H1 (cell line): Measurements from ENCODE around the gene DBX1. TPM values are rescaled to one million over a fixed set of nuclear protein-coding genes. Genes with fewer than 3 reads are reported as not detected.

Source experiments
- CTCF ChIA-PET: fragments of 300-600 bp; sonication (Branson Sonifier 250); formaldehyde crosslinking; loops from one replicate; lab custom pipeline; 2021; ENCODE audit not compliant: partially characterized antibody; lab: Charles Lee
- POLR2A ChIA-PET: fragments of 300-600 bp; sonication (Branson Sonifier 250); formaldehyde crosslinking; loops from one replicate; lab custom pipeline; 2021; ENCODE audit warnings: inconsistent platforms; ENCODE audit not compliant: partially characterized antibody; lab: Charles Lee
- DNase-seq, 2 experiments: peaks; one replicate each; pipeline versions ENCODE4 v3.0.0 to v3.0.0-alpha.2; 2010 to 2022; ENCODE audit warnings: low spot score in 2 of 2, low read depth in 1 of 2, mixed read lengths in 1 of 2
- FAIRE-seq: peaks from 2 replicates; lab custom pipeline; 2011; peaks lifted over from hg19 to GRCh38; lab: Jason Lieb, UNC
- H2AFZ ChIP-seq: 2 replicates; pipeline ENCODE4 v1.8.1; 2012; ENCODE audit warnings: low read length, inconsistent platforms
- H2AK5ac ChIP-seq: 2 replicates; pipeline ENCODE4 v1.6.1; 2013; ENCODE audit warnings: low read depth, low read length
- H2BK120ac ChIP-seq: replicated peaks from 2 replicates; pipeline ENCODE3; 2013; ENCODE audit warnings: low read depth, low read length, inconsistent platforms
- H2BK12ac ChIP-seq: 2 replicates; pipeline ENCODE4 v1.6.1; 2013; ENCODE audit warnings: low read depth, low read length
- H2BK15ac ChIP-seq: 2 replicates; pipeline ENCODE4 v1.6.1; 2013; ENCODE audit warnings: low read length
- H2BK20ac ChIP-seq: 2 replicates; pipeline ENCODE4 v1.6.1; 2013; ENCODE audit warnings: low read length
- H2BK5ac ChIP-seq: 2 replicates; pipeline ENCODE4 v1.6.1; 2013; ENCODE audit warnings: low read depth, low read length
- H3K14ac ChIP-seq: 2 replicates; pipeline ENCODE4 v1.6.1; 2013; ENCODE audit warnings: inconsistent platforms; ENCODE audit not compliant: insufficient read length
- H3K18ac ChIP-seq: 2 replicates; pipeline ENCODE4 v1.6.1; 2013; ENCODE audit warnings: low read length; ENCODE audit errors: extremely low read depth
- H3K23ac ChIP-seq: 2 replicates; pipeline ENCODE4 v1.6.1; 2013; ENCODE audit warnings: inconsistent platforms; ENCODE audit not compliant: insufficient read length
- H3K23me2 ChIP-seq: 2 replicates; pipeline ENCODE4 v1.6.1; 2013; ENCODE audit warnings: low read depth, low read length
- H3K27ac ChIP-seq: 2 replicates; pipeline ENCODE4 v1.6.1; 2011; ENCODE audit warnings: low read depth, low read length, inconsistent platforms
- H3K27me3 ChIP-seq, 4 experiments: replicated peaks in 1 of 4; 1 replicate in 1 of 4; 2 replicates in 3 of 4; pipeline versions ENCODE4 v1.6.1 to v1.8.1; 2011 to 2013; ENCODE audit warnings: low read length in 3 of 4, mild to moderate bottlenecking in 3 of 4, inconsistent platforms in 2 of 4, mixed read lengths in 2 of 4, moderate library complexity in 1 of 4; ENCODE audit not compliant: control insufficient read depth in 3 of 4, insufficient read depth in 3 of 4; ENCODE audit errors: extremely low read depth in 1 of 4
- H3K36me3 ChIP-seq, 4 experiments: 2 replicates each; pipeline versions ENCODE4 v1.6.1 to v1.8.1; 2011 to 2013; ENCODE audit warnings: mild to moderate bottlenecking in 4 of 4, low read length in 3 of 4, moderate library complexity in 2 of 4, control low read depth in 1 of 4, inconsistent platforms in 1 of 4; ENCODE audit not compliant: insufficient read depth in 4 of 4, control insufficient read depth in 2 of 4
- H3K4ac ChIP-seq: replicated peaks from 2 replicates; pipeline ENCODE3; 2013; ENCODE audit warnings: low read length, low read depth, mixed read lengths, inconsistent platforms; ENCODE audit not compliant: insufficient read length
- H3K4me1 ChIP-seq, 4 experiments: replicated peaks in 1 of 4; 1 replicate in 1 of 4; 2 replicates in 3 of 4; pipeline versions ENCODE4 v1.6.1 to v1.8.1; 2011 to 2013; ENCODE audit warnings: low read length in 3 of 4, inconsistent platforms in 2 of 4, mixed read lengths in 1 of 4; ENCODE audit not compliant: insufficient read depth in 4 of 4, control insufficient read depth in 3 of 4
- H3K4me2 ChIP-seq, 2 experiments: 2 replicates each; pipeline versions ENCODE4 v1.6.1 to v1.8.1; 2011 to 2013; ENCODE audit warnings: low read depth in 2 of 2, low read length in 2 of 2, control low read depth in 1 of 2, inconsistent platforms in 1 of 2, mild to moderate bottlenecking in 1 of 2; ENCODE audit not compliant: insufficient read depth in 1 of 2
- H3K4me3 ChIP-seq, 4 experiments: fragments of 200-600, 300-600 bp in 1 of 4; sonication (generic), shearing (Covaris generic), sonication (Bioruptor Twin) in 1 of 4; 2 replicates each; pipeline versions ENCODE4 v1.5.1 to v1.8.1; 2011 to 2016; ENCODE audit warnings: low read length in 4 of 4, low read depth in 3 of 4, control low read depth in 2 of 4, inconsistent platforms in 2 of 4, mild to moderate bottlenecking in 2 of 4, mixed read lengths in 1 of 4, moderate library complexity in 1 of 4; ENCODE audit not compliant: insufficient read depth in 2 of 4; ENCODE audit errors: extremely low read depth in 1 of 4
- H3K56ac ChIP-seq: replicated peaks from 2 replicates; pipeline ENCODE3; 2013; ENCODE audit warnings: low read depth, mild to moderate bottlenecking, mixed read lengths, low read length, inconsistent platforms; ENCODE audit not compliant: insufficient read length
- H3K79me1 ChIP-seq: 2 replicates; pipeline ENCODE4 v1.6.1; 2013; ENCODE audit warnings: low read depth, low read length, control low read depth
- H3K79me2 ChIP-seq, 2 experiments: 2 replicates each; pipeline versions ENCODE4 v1.6.1 to v1.8.1; 2012 to 2013; ENCODE audit warnings: low read length in 2 of 2, mild to moderate bottlenecking in 2 of 2, inconsistent platforms in 1 of 2; ENCODE audit not compliant: insufficient read depth in 2 of 2, control insufficient read depth in 1 of 2
- H3K9ac ChIP-seq, 4 experiments: replicated peaks in 1 of 4; 1 replicate in 1 of 4; 2 replicates in 3 of 4; pipeline versions ENCODE4 v1.6.1 to v1.8.1; 2011 to 2013; ENCODE audit warnings: low read depth in 3 of 4, low read length in 3 of 4, control low read depth in 2 of 4, mild to moderate bottlenecking in 2 of 4, moderate library complexity in 2 of 4, inconsistent platforms in 1 of 4; ENCODE audit errors: extremely low read depth in 1 of 4
- H3K9me3 ChIP-seq, 2 experiments: 2 replicates each; pipeline versions ENCODE4 v1.6.1 to v1.8.1; 2012 to 2013; ENCODE audit warnings: mild to moderate bottlenecking in 2 of 2, moderate library complexity in 2 of 2, control low read depth in 1 of 2, inconsistent platforms in 1 of 2, low read depth in 1 of 2, low read length in 1 of 2, mixed read lengths in 1 of 2; ENCODE audit not compliant: insufficient read depth in 2 of 2
- H4K20me1 ChIP-seq, 2 experiments: replicated peaks in 1 of 2; 2 replicates each; pipeline versions ENCODE3 to v1.8.1; 2011 to 2013; ENCODE audit warnings: inconsistent platforms in 2 of 2, low read length in 2 of 2, mild to moderate bottlenecking in 1 of 2; ENCODE audit not compliant: insufficient read depth in 2 of 2, control insufficient read depth in 1 of 2
- H4K5ac ChIP-seq: 2 replicates; pipeline ENCODE4 v1.6.1; 2013; ENCODE audit warnings: low read length, low read depth, mixed read lengths, inconsistent platforms; ENCODE audit not compliant: insufficient read length
- H4K8ac ChIP-seq: 2 replicates; pipeline ENCODE4 v1.8.0; 2013; ENCODE audit warnings: mild to moderate bottlenecking, moderate library complexity, low read length, inconsistent platforms; ENCODE audit not compliant: insufficient read depth; ENCODE audit errors: extremely low read depth
- H4K91ac ChIP-seq: replicated peaks from 2 replicates; pipeline ENCODE3; 2013; ENCODE audit warnings: low read length, mixed read lengths, inconsistent platforms; ENCODE audit not compliant: insufficient read length
- MAFK ChIP-seq: IDR thresholded peaks from 2 replicates; pipeline ENCODE4 v1.6.1; 2012; ENCODE audit warnings: low read depth, mild to moderate bottlenecking, improper control_type of control experiment, low read length
- RAD21 ChIP-seq, 2 experiments: IDR thresholded peaks in 1 of 2; conservative IDR thresholded peaks in 1 of 2; 2 replicates each; pipeline ENCODE4 v1.6.1; 2011; ENCODE audit warnings: low read depth in 2 of 2, low read length in 2 of 2, improper control_type of control experiment in 1 of 2, inconsistent platforms in 1 of 2, mild to moderate bottlenecking in 1 of 2, moderate library complexity in 1 of 2
- RBBP5 ChIP-seq: IDR thresholded peaks from 2 replicates; pipeline ENCODE4 v1.7.1; 2012; ENCODE audit warnings: low read depth, mild to moderate bottlenecking, inconsistent platforms, low read length, moderate library complexity, borderline replicate concordance
- SIX5 ChIP-seq: IDR thresholded peaks from 2 replicates; pipeline ENCODE4 v1.6.1; 2011; ENCODE audit warnings: mild to moderate bottlenecking, low read depth, low read length
- SP2 ChIP-seq: IDR thresholded peaks from 2 replicates; pipeline ENCODE4 v1.6.1; 2012; ENCODE audit warnings: mild to moderate bottlenecking, low read length, inconsistent platforms
- TCF12 ChIP-seq: IDR thresholded peaks from 2 replicates; pipeline ENCODE4 v1.6.1; 2011; ENCODE audit warnings: low read depth, mild to moderate bottlenecking, low read length
- WGBS, 2 experiments: shearing (Covaris generic) in 1 of 2; methylation state at CpG; one replicate each; pipeline versions ENCODE4 v1.1.6 to v1.1.7; 2013 to 2015; ENCODE audit warnings: low lambda C conversion rate in 2 of 2, mixed read lengths in 2 of 2, inconsistent platforms in 1 of 2, low coverage in 1 of 2, missing lambda C conversion rate in 1 of 2; ENCODE audit not compliant: insufficient replicate concordance in 2 of 2, insufficient coverage in 1 of 2, insufficient read length in 1 of 2; ENCODE audit errors: extremely low coverage in 1 of 2, missing lambda C conversion rate in 1 of 2; 5-methylcytosine and 5-hydroxymethylcytosine counted together
- polyA plus RNA-seq, 7 experiments: library from polyadenylated mRNA; depleted of rRNA in 3 of 7; stranded (reverse) in 5 of 7; unstranded in 2 of 7; fragments of >200 nt in 5 of 7; fragments of 200-250 nt in 2 of 7; gene quantifications; 1 replicate in 5 of 7; 2 replicates in 1 of 7; 4 replicates in 1 of 7; pipeline versions ENCODE4 v1.2.1 to v1.2.3, GENCODE V29; 2011 to 2013; ENCODE audit warnings: missing spikeins in 2 of 7, mixed read lengths in 2 of 7
- total RNA-seq: library from RNA; stranded (reverse); fragmentation: NEBNext Ultra II Directional; extraction: Animal tissue kit (Norgen Biotek cat#: 25700); gene quantifications from 2 replicates; pipeline ENCODE4 v1.2.1, GENCODE V29; 2021
- TF ChIP-seq, protein P1 (sequence below): IDR thresholded peaks from 2 replicates; pipeline ENCODE4 v1.6.1; 2012; ENCODE audit warnings: low read length, inconsistent platforms

Gene DBX1
- total and polyA plus RNA-seq, 2 of the 8 experiments (the other 6 are each of a cell fraction or from before 2014, with no cell fraction given): not detected

DNA sequence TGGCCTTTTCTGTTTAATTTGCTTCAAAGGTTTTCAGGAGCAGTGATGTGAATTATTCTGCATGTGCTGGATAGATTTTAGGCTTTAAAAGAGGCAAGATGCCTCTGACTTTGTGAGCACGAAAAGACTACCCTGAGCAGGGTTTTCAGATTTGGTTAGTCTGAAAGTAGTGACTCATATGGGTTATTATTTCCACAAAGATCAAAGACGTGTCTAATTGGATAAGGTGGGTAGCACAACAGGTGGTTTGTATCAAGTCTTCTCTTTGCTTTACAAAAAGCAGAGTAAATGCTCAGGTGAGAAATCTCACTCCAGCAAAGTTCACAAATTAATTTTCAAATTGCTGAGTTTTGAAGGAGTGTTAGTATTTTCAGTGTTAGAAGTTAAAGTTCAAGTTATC is 37.6 kb upstream of the DBX1 start:
- Histone ChIP-seq H3K79me2 (no peaks in the 10 kb centered on the region), H3K4ac (no peak overlapping the region), H2BK15ac (no peak overlapping the region), H3K9ac (no peak overlapping the region), H2BK5ac (no peak overlapping the region), H2BK20ac (no peak overlapping the region), H2BK12ac (no peak overlapping the region), H4K91ac (no peak overlapping the region), H3K23me2 (no peaks in the 10 kb centered on the region), H3K56ac (no peak overlapping the region), H2AFZ (no peak overlapping the region), H3K9me3 (no peaks in the 10 kb centered on the region), H2BK120ac (no peak overlapping the region), H3K4me1 (peaks cover 0 to 3% (median 0%) of the 10 kb centered on the region in 4 experiments; a peak in 1 of 7 replicates), H4K8ac (no peak overlapping the region), H3K27me3 (peaks cover 38 to 69% (median 65%) of the 10 kb centered on the region in 4 experiments), H3K27ac (no peak overlapping the region), H3K4me2 (no peak overlapping the region), H3K23ac (no peak overlapping the region), H3K36me3 (no peaks in the 10 kb centered on the region), H2AK5ac (no peak overlapping the region), H3K18ac (no peak overlapping the region), H3K14ac (no peak overlapping the region), H4K5ac (no peak overlapping the region), H3K79me1 (no peaks in the 10 kb centered on the region), H3K4me3 (no peak overlapping the region), H4K20me1 (peaks cover 0 to 2% of the 10 kb centered on the region in 2 experiments)
- no peak for FAIRE-seq
- ChIA-PET CTCF (no interaction called here), POLR2A (no interaction called here)
- DNase-seq: no peak
- 53% methylated on average over 2 of the region's 2 CpGs; no CpG with 5 or more reads in 1 of the 2 experiments for WGBS, 2 experiments
- TF ChIP-seq RAD21 (IDR thresholded peaks at IDR 0.05 in 1 of 2, conservative IDR thresholded peaks at IDR 0.05 in 1 of 2; ENCODE audit: low read depth in 2 of 2, low read length in 2 of 2): no peak
- no peak for TF ChIP-seq SP2
- no peak for TF ChIP-seq MAFK
- no peak for TF ChIP-seq TCF12
- TF ChIP-seq SIX5: no peak
- TF ChIP-seq RBBP5: no peak
- TF ChIP-seq, protein P1, sequence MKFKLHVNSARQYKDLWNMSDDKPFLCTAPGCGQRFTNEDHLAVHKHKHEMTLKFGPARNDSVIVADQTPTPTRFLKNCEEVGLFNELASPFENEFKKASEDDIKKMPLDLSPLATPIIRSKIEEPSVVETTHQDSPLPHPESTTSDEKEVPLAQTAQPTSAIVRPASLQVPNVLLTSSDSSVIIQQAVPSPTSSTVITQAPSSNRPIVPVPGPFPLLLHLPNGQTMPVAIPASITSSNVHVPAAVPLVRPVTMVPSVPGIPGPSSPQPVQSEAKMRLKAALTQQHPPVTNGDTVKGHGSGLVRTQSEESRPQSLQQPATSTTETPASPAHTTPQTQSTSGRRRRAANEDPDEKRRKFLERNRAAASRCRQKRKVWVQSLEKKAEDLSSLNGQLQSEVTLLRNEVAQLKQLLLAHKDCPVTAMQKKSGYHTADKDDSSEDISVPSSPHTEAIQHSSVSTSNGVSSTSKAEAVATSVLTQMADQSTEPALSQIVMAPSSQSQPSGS: no peak
